Mesendoderm (in vitro differentiated cells): ENCODE data around the gene SEMA3G.

ENCODE experiments used
- DNase-seq: peaks from one replicate; pipeline ENCODE4 v3.0.0; 2013
- H2AK5ac ChIP-seq: 2 replicates; pipeline ENCODE4 v1.6.1; 2013; ENCODE audit warnings: low read length, inconsistent platforms
- H2BK120ac ChIP-seq: 2 replicates; pipeline ENCODE4 v1.6.1; 2013; ENCODE audit warnings: low read depth, mild to moderate bottlenecking, low read length, moderate library complexity, mixed read lengths
- H2BK15ac ChIP-seq: replicated peaks from 2 replicates; pipeline ENCODE4 v1.6.1; 2013; ENCODE audit warnings: low read depth, mild to moderate bottlenecking, moderate library complexity
- H2BK5ac ChIP-seq: 2 replicates; pipeline ENCODE4 v1.6.1; 2013; ENCODE audit warnings: low read length, inconsistent platforms
- H3K18ac ChIP-seq: 2 replicates; pipeline ENCODE4 v1.6.1; 2013; ENCODE audit warnings: mild to moderate bottlenecking, low read length, mixed read lengths
- H3K23ac ChIP-seq: one replicate; pipeline ENCODE4 v1.6.1; 2013; ENCODE audit warnings: low read length
- H3K27ac ChIP-seq: 2 replicates; pipeline ENCODE4 v1.5.1; 2013; ENCODE audit warnings: low read depth, mild to moderate bottlenecking, inconsistent platforms, low read length, moderate library complexity
- H3K27me3 ChIP-seq: 2 replicates; pipeline ENCODE4 v1.6.1; 2013; ENCODE audit warnings: low read length, control low read depth, mild to moderate bottlenecking, inconsistent platforms; ENCODE audit not compliant: insufficient read depth, poor library complexity
- H3K36me3 ChIP-seq: 2 replicates; pipeline ENCODE4 v1.6.1; 2013; ENCODE audit warnings: low read length, inconsistent platforms; ENCODE audit not compliant: control insufficient read depth, insufficient read depth
- H3K4ac ChIP-seq: one replicate; pipeline ENCODE4 v1.6.1; 2013; ENCODE audit warnings: low read depth, mild to moderate bottlenecking, low read length, moderate library complexity
- H3K4me1 ChIP-seq: 2 replicates; pipeline ENCODE4 v1.6.1; 2013; ENCODE audit warnings: low read depth, low read length, inconsistent platforms; ENCODE audit not compliant: control insufficient read depth
- H3K4me2 ChIP-seq: 2 replicates; pipeline ENCODE4 v1.6.1; 2013; ENCODE audit warnings: low read length
- H3K4me3 ChIP-seq: 2 replicates; pipeline ENCODE4 v1.5.1; 2013; ENCODE audit warnings: mild to moderate bottlenecking, low read length
- H3K56ac ChIP-seq: one replicate; pipeline ENCODE4 v1.6.1; 2013; ENCODE audit warnings: low read length
- H3K79me1 ChIP-seq: 2 replicates; pipeline ENCODE4 v1.6.1; 2013; ENCODE audit warnings: low read length, inconsistent platforms
- H3K79me2 ChIP-seq: 2 replicates; pipeline ENCODE4 v1.6.1; 2013; ENCODE audit warnings: mild to moderate bottlenecking, low read length; ENCODE audit not compliant: control insufficient read depth, insufficient read depth
- H3K9ac ChIP-seq: 2 replicates; pipeline ENCODE4 v1.6.1; 2013; ENCODE audit warnings: low read length, inconsistent platforms
- H4K5ac ChIP-seq: one replicate; pipeline ENCODE4 v1.6.1; 2013; ENCODE audit warnings: low read length
- H4K8ac ChIP-seq: one replicate; pipeline ENCODE4 v1.6.1; 2013; ENCODE audit warnings: low read depth, mild to moderate bottlenecking, control low read depth, low read length, moderate library complexity
- WGBS: extraction: QIAGEN DNeasy Blood & Tissue Kit; methylation state at CpG from one replicate; pipeline ENCODE4 v1.1.7; 2013; ENCODE audit warnings: low lambda C conversion rate, missing lambda C conversion rate; ENCODE audit not compliant: insufficient coverage; ENCODE audit errors: extremely low coverage; 5-methylcytosine and 5-hydroxymethylcytosine counted together

Gene SEMA3G

GRCh38 chr3:52431459-52432223 lies 13.3 kb downstream of the SEMA3G start:
- H2BK15ac ChIP-seq: no peak overlapping the region
- H3K4me2 ChIP-seq: no peak overlapping the region
- no peaks in the 10 kb centered on the region for H3K4me1 ChIP-seq
- no peaks in the 10 kb centered on the region for H3K27me3 ChIP-seq
- H4K8ac ChIP-seq: no peak overlapping the region
- no peak overlapping the region for H3K9ac ChIP-seq
- H3K18ac ChIP-seq: no peak overlapping the region
- no CpG with 5 or more reads among the region's 10 CpGs for WGBS
- no peaks in the 10 kb centered on the region for H3K36me3 ChIP-seq
- no peak overlapping the region for H3K4ac ChIP-seq
- H4K5ac ChIP-seq: no peak overlapping the region
- DNase-seq: no peak
- no peak overlapping the region for H3K56ac ChIP-seq
- no peak overlapping the region for H3K27ac ChIP-seq
- H3K79me2 ChIP-seq: no peaks in the 10 kb centered on the region
- H2AK5ac ChIP-seq: no peak overlapping the region
- no peak overlapping the region for H2BK120ac ChIP-seq
- no peak overlapping the region for H2BK5ac ChIP-seq
- H3K4me3 ChIP-seq: no peak overlapping the region
- no peaks in the 10 kb centered on the region for H3K79me1 ChIP-seq
- H3K23ac ChIP-seq: peak overlapping the region; percentile 66

GRCh38 chr3:52430416-52430810 lies 14.5 kb downstream of the SEMA3G start:
- Histone ChIP-seq H3K36me3 (no peaks in the 10 kb centered on the region), H2AK5ac (no peak overlapping the region), H2BK5ac (no peak overlapping the region), H3K56ac (no peak overlapping the region), H4K5ac (no peak overlapping the region), H3K27ac (no peak overlapping the region), H3K4me1 (no peaks in the 10 kb centered on the region), H3K79me1 (no peaks in the 10 kb centered on the region), H3K18ac (no peak overlapping the region), H3K4me2 (no peak overlapping the region), H3K9ac (no peak overlapping the region), H2BK15ac (no peak overlapping the region), H3K4ac (no peak overlapping the region), H3K79me2 (no peaks in the 10 kb centered on the region), H3K27me3 (no peaks in the 10 kb centered on the region), H2BK120ac (no peak overlapping the region), H3K4me3 (no peak overlapping the region), H3K23ac (no peak overlapping the region), H4K8ac (no peak overlapping the region)
- DNase-seq: no peak
- no CpG with 5 or more reads among the region's 9 CpGs for WGBS

GRCh38 chr3:52429779-52430415 lies 15.0 kb downstream of the SEMA3G start:
- no peaks in the 10 kb centered on the region for H3K79me2 ChIP-seq
- H3K56ac ChIP-seq: no peak overlapping the region
- H3K4ac ChIP-seq: no peak overlapping the region
- no peak overlapping the region for H3K4me3 ChIP-seq
- no peaks in the 10 kb centered on the region for H3K4me1 ChIP-seq
- H3K18ac ChIP-seq: no peak overlapping the region
- H4K8ac ChIP-seq: no peak overlapping the region
- no peak overlapping the region for H3K23ac ChIP-seq
- H2BK15ac ChIP-seq: no peak overlapping the region
- H2BK5ac ChIP-seq: no peak overlapping the region
- H3K9ac ChIP-seq: no peak overlapping the region
- H2AK5ac ChIP-seq: no peak overlapping the region
- H3K36me3 ChIP-seq: no peaks in the 10 kb centered on the region
- H3K79me1 ChIP-seq: no peaks in the 10 kb centered on the region
- no CpG with 5 or more reads among the region's 7 CpGs for whole genome bisulfite sequencing
- H4K5ac ChIP-seq: no peak overlapping the region
- DNase-seq: peak; percentile 16
- H3K4me2 ChIP-seq: no peak overlapping the region
- H3K27me3 ChIP-seq: no peaks in the 10 kb centered on the region
- no peak overlapping the region for H3K27ac ChIP-seq
- H2BK120ac ChIP-seq: no peak overlapping the region

- Histone ChIP-seq H3K79me1 (no peaks in the 10 kb centered on the region), H3K9ac (no peak overlapping the region), H4K8ac (no peak overlapping the region), H3K4me2 (no peak overlapping the region), H2BK120ac (no peak overlapping the region), H3K36me3 (no peaks in the 10 kb centered on the region), H4K5ac (no peak overlapping the region), H3K23ac (no peak overlapping the region), H2BK5ac (no peak overlapping the region), H2BK15ac (no peak overlapping the region), H3K4me3 (no peak overlapping the region), H3K4me1 (no peaks in the 10 kb centered on the region), H3K27me3 (no peaks in the 10 kb centered on the region), H3K18ac (no peak overlapping the region), H3K79me2 (no peaks in the 10 kb centered on the region), H3K56ac (no peak overlapping the region), H3K4ac (no peak overlapping the region), H2AK5ac (no peak overlapping the region), H3K27ac (no peak overlapping the region)
- WGBS: no CpG with 5 or more reads among the region's 3 CpGs
- DNase-seq: no peak
Measured at GRCh38 chr3:52429031-52429430, 15.9 kb downstream of the SEMA3G start.

- H3K27ac ChIP-seq: no peak overlapping the region
- H2BK5ac ChIP-seq: no peak overlapping the region
- H3K36me3 ChIP-seq: no peaks in the 10 kb centered on the region
- no CpG with 5 or more reads among the region's 7 CpGs for WGBS
- H3K23ac ChIP-seq: no peak overlapping the region
- H3K4me1 ChIP-seq: no peaks in the 10 kb centered on the region
- no peak overlapping the region for H3K4me3 ChIP-seq
- no peaks in the 10 kb centered on the region for H3K79me2 ChIP-seq
- peak; percentile 66 for DNase-seq
- no peak overlapping the region for H4K5ac ChIP-seq
- no peaks in the 10 kb centered on the region for H3K27me3 ChIP-seq
- H3K4me2 ChIP-seq: no peak overlapping the region
- no peak overlapping the region for H2BK15ac ChIP-seq
- no peak overlapping the region for H2AK5ac ChIP-seq
- H3K9ac ChIP-seq: no peak overlapping the region
- H3K79me1 ChIP-seq: no peaks in the 10 kb centered on the region
- no peak overlapping the region for H3K56ac ChIP-seq
- H3K18ac ChIP-seq: no peak overlapping the region
- no peak overlapping the region for H4K8ac ChIP-seq
- H2BK120ac ChIP-seq: no peak overlapping the region
- H3K4ac ChIP-seq: no peak overlapping the region
Measured at GRCh38 chr3:52428151-52429005, 16.5 kb downstream of the SEMA3G start.
